Caco-2 (cell line): ENCODE measurements around the gene GAB2. TPM values are rescaled to one million over a fixed set of nuclear protein-coding genes. Genes with fewer than 3 reads are reported as not detected.
A peak's percentile ranks its signal among the peaks of the same experiment; 100 is the strongest.

Experiments used
- BruUV-seq: library from RNA; stranded (reverse); fragments of 400-500 nt; replicated peaks from 2 replicates; lab custom pipeline; 2021; lab: Mats Ljungman, UMichigan
- CTCF ChIA-PET: fragments of 300-600 bp; sonication (Branson Sonifier 250); formaldehyde crosslinking; loops from one replicate; lab custom pipeline; 2022; ENCODE audit warnings: antibody characterized with exemption; lab: Charles Lee
- POLR2A ChIA-PET: fragments of 300-600 bp; sonication (Branson Sonifier 250); formaldehyde crosslinking; loops from one replicate; lab custom pipeline; 2022; ENCODE audit warnings: antibody characterized with exemption; lab: Charles Lee
- DNase-seq, 2 experiments: peaks; one replicate each; pipeline versions ENCODE4 v3.0.0 to v3.0.0-alpha.2; 2020 to 2022
- H3K27me3 ChIP-seq: replicated peaks from 2 replicates; pipeline ENCODE4 v1.6.0; 2011; ENCODE audit warnings: low read length; ENCODE audit not compliant: control insufficient read depth, insufficient read depth
- H3K36me3 ChIP-seq: 2 replicates; pipeline ENCODE4 v1.5.1; 2011; ENCODE audit warnings: low read length; ENCODE audit not compliant: control insufficient read depth, insufficient read depth
- H3K4me1 ChIP-seq: fragments of 250-450 bp; sonication (Bioruptor Pico); 2 replicates; pipeline ENCODE4 v1.5.1; 2020; ENCODE audit warnings: mild to moderate bottlenecking
- H3K4me3 ChIP-seq: 2 replicates; pipeline ENCODE4 v1.5.1; 2011; ENCODE audit warnings: low read depth, mild to moderate bottlenecking, control low read depth, low read length
- H3K9me3 ChIP-seq: fragments of 250-450 bp; sonication (Bioruptor Pico); 2 replicates; pipeline ENCODE4 v1.5.1; 2020; ENCODE audit warnings: mild to moderate bottlenecking, moderate library complexity
- H3K27ac Mint-ChIP-seq: one replicate; pipeline ENCODE4 v1.8.0; 2022; ENCODE audit warnings: mixed read lengths; ENCODE audit not compliant: unreplicated experiment
- H3K27me3 Mint-ChIP-seq: one replicate; pipeline ENCODE4 v1.8.0; 2022; ENCODE audit warnings: mixed read lengths; ENCODE audit not compliant: insufficient read depth, unreplicated experiment
- H3K36me3 Mint-ChIP-seq: one replicate; pipeline ENCODE4 v1.8.0; 2022; ENCODE audit warnings: mild to moderate bottlenecking, mixed read lengths; ENCODE audit not compliant: insufficient read depth, unreplicated experiment
- H3K4me1 Mint-ChIP-seq: one replicate; pipeline ENCODE4 v1.8.0; 2022; ENCODE audit warnings: low read depth, mixed read lengths; ENCODE audit not compliant: unreplicated experiment
- H3K4me3 Mint-ChIP-seq: one replicate; pipeline ENCODE4 v1.8.0; 2022; ENCODE audit warnings: mild to moderate bottlenecking, moderate library complexity, mixed read lengths; ENCODE audit not compliant: unreplicated experiment
- H3K9me3 Mint-ChIP-seq: one replicate; pipeline ENCODE4 v1.8.0; 2022; ENCODE audit warnings: mixed read lengths; ENCODE audit not compliant: unreplicated experiment
- intact Hi-C: fragments of 100-400 bp; cut with micrococcal nuclease; formaldehyde crosslinking; loops from one replicate; pipeline ENCODE4 v1.10.0; 2022; ENCODE audit not compliant: unreplicated experiment
- total RNA-seq: library from RNA; stranded (reverse); gene quantifications from 2 replicates; pipeline ENCODE4 v1.2.3, GENCODE V29; 2022
- TF ChIP-seq, protein P1 (sequence below), 2 experiments: fragments of 200-600 bp in 1 of 2; IDR thresholded peaks; 1 replicate in 1 of 2; 2 replicates in 1 of 2; pipeline versions ENCODE4 v1.5.1 to v1.8.0; 2011 to 2022; ENCODE audit warnings: antibody characterized with exemption in 1 of 2, control low read depth in 1 of 2, inconsistent platforms in 1 of 2, low read depth in 1 of 2, low read length in 1 of 2, mild to moderate bottlenecking in 1 of 2, moderate library complexity in 1 of 2; ENCODE audit not compliant: insufficient read depth in 1 of 2, severe bottlenecking in 1 of 2, unreplicated experiment in 1 of 2

Gene GAB2
- total RNA-seq, 1 experiment from 2014 or later, result 67.3 TPM

DNA sequence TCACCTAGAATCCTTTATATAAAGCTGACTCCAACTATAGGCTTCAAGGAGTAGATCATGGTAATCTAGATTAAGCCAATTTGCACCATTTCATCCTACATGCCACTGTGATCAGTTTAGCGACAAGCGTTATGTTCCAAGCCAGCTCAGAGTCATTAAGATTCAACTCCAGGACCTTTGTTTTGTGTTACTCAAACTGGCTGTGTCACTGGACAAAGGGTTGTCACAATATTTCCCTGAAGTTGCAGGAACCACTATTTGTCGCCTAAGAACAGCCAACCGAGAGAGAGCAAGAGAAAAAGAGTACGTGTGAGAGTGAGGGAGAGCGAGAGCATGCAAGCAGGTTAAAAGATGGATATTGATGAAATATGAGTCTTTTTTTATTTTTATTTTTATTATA lies 124.1 kb downstream of the GAB2 start:
- intact Hi-C loops, result no loop called here
- peaks cover 10% of the 10 kb centered on the region for H3K9me3 ChIP-seq
- Mint-ChIP-seq H3K36me3 (peaks cover 17% of the 10 kb centered on the region), H3K4me3 (no peak overlapping the region), H3K27ac (no peak overlapping the region), H3K27me3 (no peaks in the 10 kb centered on the region), H3K4me1 (peaks cover 31% of the 10 kb centered on the region), H3K9me3 (peaks cover 32% of the 10 kb centered on the region)
- peaks cover 25% of the 10 kb centered on the region for H3K4me1 ChIP-seq
- TF ChIP-seq, protein P1, sequence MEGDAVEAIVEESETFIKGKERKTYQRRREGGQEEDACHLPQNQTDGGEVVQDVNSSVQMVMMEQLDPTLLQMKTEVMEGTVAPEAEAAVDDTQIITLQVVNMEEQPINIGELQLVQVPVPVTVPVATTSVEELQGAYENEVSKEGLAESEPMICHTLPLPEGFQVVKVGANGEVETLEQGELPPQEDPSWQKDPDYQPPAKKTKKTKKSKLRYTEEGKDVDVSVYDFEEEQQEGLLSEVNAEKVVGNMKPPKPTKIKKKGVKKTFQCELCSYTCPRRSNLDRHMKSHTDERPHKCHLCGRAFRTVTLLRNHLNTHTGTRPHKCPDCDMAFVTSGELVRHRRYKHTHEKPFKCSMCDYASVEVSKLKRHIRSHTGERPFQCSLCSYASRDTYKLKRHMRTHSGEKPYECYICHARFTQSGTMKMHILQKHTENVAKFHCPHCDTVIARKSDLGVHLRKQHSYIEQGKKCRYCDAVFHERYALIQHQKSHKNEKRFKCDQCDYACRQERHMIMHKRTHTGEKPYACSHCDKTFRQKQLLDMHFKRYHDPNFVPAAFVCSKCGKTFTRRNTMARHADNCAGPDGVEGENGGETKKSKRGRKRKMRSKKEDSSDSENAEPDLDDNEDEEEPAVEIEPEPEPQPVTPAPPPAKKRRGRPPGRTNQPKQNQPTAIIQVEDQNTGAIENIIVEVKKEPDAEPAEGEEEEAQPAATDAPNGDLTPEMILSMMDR (IDR thresholded peaks at IDR 0.05; ENCODE audit: insufficient read depth in 1 of 2, low read depth in 1 of 2, low read length in 1 of 2, severe bottlenecking in 1 of 2, unreplicated experiment in 1 of 2), result no peak
- CTCF ChIA-PET, result no interaction called here
- no peaks in the 10 kb centered on the region for H3K27me3 ChIP-seq
- no peaks in the 10 kb centered on the region for H3K36me3 ChIP-seq
- POLR2A ChIA-PET, result no interaction called here
- H3K4me3 ChIP-seq, result no peak overlapping the region
- DNase-seq, result no peak
- no TSS peak for BruUV-seq

GRCh38 chr11:78292109-78292803 lies 125.4 kb downstream of the GAB2 start:
- Mint-ChIP-seq H3K9me3 (peaks cover 36% of the 10 kb centered on the region), H3K27ac (peak overlapping the region; percentile 32), H3K27me3 (no peaks in the 10 kb centered on the region), H3K36me3 (peaks cover 17% of the 10 kb centered on the region), H3K4me1 (peaks cover 31% of the 10 kb centered on the region), H3K4me3 (no peak overlapping the region)
- TF ChIP-seq, protein P1 (IDR thresholded peaks at IDR 0.05; ENCODE audit: insufficient read depth in 1 of 2, low read depth in 1 of 2, low read length in 1 of 2, severe bottlenecking in 1 of 2, unreplicated experiment in 1 of 2), result no peak
- Histone ChIP-seq H3K4me1 (peaks cover 25% of the 10 kb centered on the region), H3K36me3 (no peaks in the 10 kb centered on the region), H3K27me3 (no peaks in the 10 kb centered on the region), H3K4me3 (no peak overlapping the region), H3K9me3 (peaks cover 15% of the 10 kb centered on the region)
- intact Hi-C loops, result no loop called here
- ChIA-PET POLR2A (no interaction called here), CTCF (interaction anchor here (0.8 to 1.0 kb wide), 2 partner anchors 13 to 64 kb away, joined by 3 read pairs; no protein-coding TSS in a partner anchor)
- no peak for DNase-seq
- BruUV-seq, result no TSS peak

- H3K27me3 ChIP-seq, result no peaks in the 10 kb centered on the region
- H3K9me3 Mint-ChIP-seq, result peaks cover 36% of the 10 kb centered on the region
- no TSS peak for BruUV-seq
- H3K4me1 ChIP-seq, result peaks cover 25% of the 10 kb centered on the region
- DNase-seq, result no peak
- H3K27me3 Mint-ChIP-seq, result no peaks in the 10 kb centered on the region
- POLR2A ChIA-PET, result no interaction called here
- intact Hi-C loops, result loop anchor here (2.0 kb wide), 1 partner anchor 89 kb away; no protein-coding TSS in a partner anchor
- CTCF ChIA-PET, result interaction anchor here (0.8 kb wide), 1 partner anchor 63 kb away, joined by 3 read pairs; no protein-coding TSS in a partner anchor
- H3K9me3 ChIP-seq, result peaks cover 15% of the 10 kb centered on the region
- H3K36me3 Mint-ChIP-seq, result peaks cover 17% of the 10 kb centered on the region
- TF ChIP-seq, protein P1 (IDR thresholded peaks at IDR 0.05; ENCODE audit: insufficient read depth in 1 of 2, low read depth in 1 of 2, low read length in 1 of 2, severe bottlenecking in 1 of 2, unreplicated experiment in 1 of 2), result no peak
- peaks cover 31% of the 10 kb centered on the region for H3K4me1 Mint-ChIP-seq
- H3K4me3 ChIP-seq, result no peak overlapping the region
- peak overlapping the region; percentile 32 for H3K27ac Mint-ChIP-seq
- H3K4me3 Mint-ChIP-seq, result no peak overlapping the region
- H3K36me3 ChIP-seq, result no peaks in the 10 kb centered on the region
Measured at GRCh38 chr11:78291503-78292108, 126.0 kb downstream of the GAB2 start.
